ENCODE data around the gene FREM1.

FREM1 gene

DNA sequence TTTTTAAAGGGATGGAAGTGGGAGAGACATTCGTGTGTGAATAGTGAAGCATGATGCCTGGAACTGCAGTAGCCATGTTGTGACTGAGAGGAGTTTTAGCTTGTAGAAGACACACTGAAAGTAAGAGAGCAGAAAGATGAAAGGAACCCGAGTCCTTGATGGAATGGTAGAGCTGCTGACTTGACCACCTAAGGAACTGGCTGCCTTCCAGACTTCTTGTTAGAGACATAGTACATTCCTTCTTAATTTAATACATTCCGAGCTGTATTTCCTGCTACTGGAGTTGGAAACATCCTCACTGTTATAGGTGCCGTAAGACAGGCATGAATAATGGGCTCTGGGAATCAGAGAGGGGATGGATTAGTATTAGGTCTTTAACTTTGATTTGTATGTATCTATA, 195.1 kb downstream of the FREM1 start:
- H3K4me3 ChIP-seq (ENCODE audit: low read depth, low read length), result no peak overlapping the region
- TF ChIP-seq, protein P1, sequence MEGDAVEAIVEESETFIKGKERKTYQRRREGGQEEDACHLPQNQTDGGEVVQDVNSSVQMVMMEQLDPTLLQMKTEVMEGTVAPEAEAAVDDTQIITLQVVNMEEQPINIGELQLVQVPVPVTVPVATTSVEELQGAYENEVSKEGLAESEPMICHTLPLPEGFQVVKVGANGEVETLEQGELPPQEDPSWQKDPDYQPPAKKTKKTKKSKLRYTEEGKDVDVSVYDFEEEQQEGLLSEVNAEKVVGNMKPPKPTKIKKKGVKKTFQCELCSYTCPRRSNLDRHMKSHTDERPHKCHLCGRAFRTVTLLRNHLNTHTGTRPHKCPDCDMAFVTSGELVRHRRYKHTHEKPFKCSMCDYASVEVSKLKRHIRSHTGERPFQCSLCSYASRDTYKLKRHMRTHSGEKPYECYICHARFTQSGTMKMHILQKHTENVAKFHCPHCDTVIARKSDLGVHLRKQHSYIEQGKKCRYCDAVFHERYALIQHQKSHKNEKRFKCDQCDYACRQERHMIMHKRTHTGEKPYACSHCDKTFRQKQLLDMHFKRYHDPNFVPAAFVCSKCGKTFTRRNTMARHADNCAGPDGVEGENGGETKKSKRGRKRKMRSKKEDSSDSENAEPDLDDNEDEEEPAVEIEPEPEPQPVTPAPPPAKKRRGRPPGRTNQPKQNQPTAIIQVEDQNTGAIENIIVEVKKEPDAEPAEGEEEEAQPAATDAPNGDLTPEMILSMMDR (IDR thresholded peaks at IDR 0.05; ENCODE audit: insufficient read depth, low read depth, low read length, missing control alignments), result no peak
- DNase-seq (ENCODE audit: low read depth), result no peak

DNA sequence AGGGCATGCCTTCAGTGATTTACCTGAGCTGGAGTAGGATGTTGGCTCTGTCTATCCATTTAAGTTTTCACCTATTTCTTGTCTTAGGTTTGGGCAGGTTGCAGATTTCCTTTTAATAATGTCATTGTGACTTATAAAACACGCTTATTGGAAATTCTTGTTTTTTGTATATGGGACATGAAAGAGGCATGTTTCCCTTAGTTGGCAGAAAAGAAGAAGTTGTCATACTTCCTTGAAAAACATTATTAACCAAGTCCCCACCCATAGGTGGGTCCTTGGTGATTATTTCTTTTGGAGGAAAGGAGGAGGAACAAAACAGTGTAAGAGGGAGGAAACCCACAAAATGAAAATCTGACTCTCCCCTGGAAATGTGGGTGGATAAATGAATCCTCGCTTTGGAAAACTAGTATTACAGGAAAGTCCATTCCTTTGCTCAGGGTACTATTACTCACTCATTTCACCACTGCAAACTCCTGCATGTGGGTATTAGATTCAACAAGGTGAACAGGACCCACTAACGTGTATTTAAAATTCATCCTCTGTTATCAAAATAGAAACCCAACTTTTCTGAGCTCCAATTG, 197.0 kb downstream of the FREM1 start:
- DNase-seq (ENCODE audit: low read depth), result no peak
- TF ChIP-seq, protein P1 (IDR thresholded peaks at IDR 0.05; ENCODE audit: insufficient read depth, low read depth, low read length, missing control alignments), result no peak
- no peak overlapping the region for H3K4me3 ChIP-seq (ENCODE audit: low read depth, low read length)

DNA sequence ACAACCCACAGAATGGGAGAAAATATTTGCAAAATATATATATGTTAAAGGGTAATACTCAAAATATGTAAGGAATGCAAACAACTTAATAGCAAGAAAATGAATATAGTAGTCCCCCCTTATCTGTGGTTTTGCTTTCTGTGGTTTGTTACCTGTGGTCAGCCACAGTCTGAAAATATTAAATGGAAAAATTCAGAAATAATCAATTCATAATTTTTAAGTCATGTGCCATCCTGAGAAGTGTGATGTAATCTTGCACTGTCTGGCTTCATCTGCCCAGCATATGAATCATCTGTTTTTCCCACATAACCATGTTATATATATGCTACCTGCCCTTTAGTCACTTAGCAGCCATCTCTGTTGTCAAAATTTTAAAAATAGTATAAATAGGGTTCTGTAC, 199.4 kb downstream of the FREM1 start:
- H3K4me3 ChIP-seq (ENCODE audit: low read depth, low read length), result no peak overlapping the region
- TF ChIP-seq, protein P1 (IDR thresholded peaks at IDR 0.05; ENCODE audit: insufficient read depth, low read depth, low read length, missing control alignments), result no peak
- no peak for DNase-seq (ENCODE audit: low read depth)

DNA sequence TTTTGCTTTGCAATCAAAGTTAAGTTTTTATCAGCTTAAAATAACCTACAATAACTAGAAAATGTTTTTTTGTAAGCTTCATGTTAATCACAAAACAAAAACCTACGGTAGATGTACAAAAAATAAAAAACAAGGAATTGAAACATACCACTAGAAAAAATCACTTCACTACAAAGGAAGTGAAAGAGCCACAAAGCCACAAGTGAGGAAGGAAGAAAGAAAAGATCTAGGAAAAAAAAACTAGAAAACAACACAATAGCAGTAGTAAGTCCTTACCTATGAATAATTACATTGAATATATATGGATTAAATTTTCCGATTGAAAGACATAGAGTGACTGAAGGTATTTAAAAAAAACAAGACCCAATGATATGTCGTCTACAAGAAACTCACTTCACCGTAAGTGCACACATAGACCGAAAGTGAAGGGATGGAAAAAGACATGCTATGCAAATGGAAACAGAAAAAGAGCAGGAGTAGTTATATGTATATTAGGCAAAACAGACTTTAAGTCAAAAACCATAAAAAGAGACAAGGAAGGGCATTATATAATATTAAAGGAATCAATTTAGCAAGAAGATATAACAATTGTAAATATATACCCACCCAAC, 203.6 kb downstream of the FREM1 start:
- no peak for DNase-seq (ENCODE audit: low read depth)
- no peak overlapping the region for H3K4me3 ChIP-seq (ENCODE audit: low read depth, low read length)
- TF ChIP-seq, protein P1 (IDR thresholded peaks at IDR 0.05; ENCODE audit: insufficient read depth, low read depth, low read length, missing control alignments), result no peak

DNA sequence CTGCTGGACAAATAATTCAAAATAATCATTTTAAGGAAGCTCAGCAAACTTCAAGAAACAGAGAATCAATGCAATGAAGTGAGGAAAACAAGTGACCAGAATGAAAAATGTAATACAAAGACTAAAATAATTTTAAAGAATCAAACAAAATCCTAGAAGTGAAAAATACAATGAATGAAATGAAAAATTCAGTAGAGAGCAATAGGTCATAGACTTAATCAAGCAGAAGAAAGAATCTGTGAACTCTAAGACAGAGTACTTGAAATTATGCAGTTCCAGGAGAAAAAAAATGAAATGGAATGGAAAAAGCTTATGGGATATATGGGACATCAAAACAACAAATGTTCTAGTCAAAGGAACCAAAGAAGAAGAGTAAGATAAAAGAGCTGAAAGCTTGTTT, 205.1 kb downstream of the FREM1 start:
- no peak for DNase-seq (ENCODE audit: low read depth)
- TF ChIP-seq, protein P1 (IDR thresholded peaks at IDR 0.05; ENCODE audit: insufficient read depth, low read depth, low read length, missing control alignments), result no peak

DNA sequence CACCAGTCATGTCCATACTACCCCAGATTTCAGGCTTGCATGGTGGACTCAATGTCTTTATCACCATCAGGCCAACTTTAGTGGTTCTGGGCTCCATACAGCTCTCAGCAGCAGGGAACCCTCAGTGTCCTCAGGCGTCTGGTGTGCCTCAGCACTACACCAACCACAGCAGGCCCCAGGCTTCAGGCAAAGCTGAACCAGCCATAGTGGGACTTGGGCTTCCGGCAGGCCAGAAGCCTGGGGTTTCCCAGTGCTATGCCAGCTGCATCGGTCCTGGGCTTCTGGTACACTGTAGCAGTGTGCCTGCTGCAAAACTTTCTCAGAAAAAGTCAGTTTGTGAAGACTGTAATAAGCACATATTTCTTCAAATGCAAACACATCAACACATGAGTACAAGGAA, 205.9 kb downstream of the FREM1 start:
- DNase-seq (ENCODE audit: low read depth), result no peak
- H3K4me3 ChIP-seq (ENCODE audit: low read depth, low read length), result no peak overlapping the region
- TF ChIP-seq, protein P1 (IDR thresholded peaks at IDR 0.05; ENCODE audit: insufficient read depth, low read depth, low read length, missing control alignments), result no peak

More for the DNA sequence above, 205.1 kb downstream of the FREM1 start:
- H3K4me3 ChIP-seq (ENCODE audit: low read depth, low read length), result no peak overlapping the region
